HL-60/S4 (cell line): Measurements from ENCODE around the gene ATP6V0A4.
"Not testable (repeated sequence)": the region's sequence is repeated elsewhere in the genome, so short reads cannot be mapped to it uniquely, and the experiment has no call there.

ENCODE experiments used
- in situ Hi-C: fragments of 300-500 bp; cut with MboI; formaldehyde crosslinking; loops from 2 replicates; pipeline ENCODE4 v1.14.3; 2022; ENCODE audit warnings: low sequenced_read_pairs

Gene ATP6V0A4

GRCh38 chr7:138710536-138711385, 87.2 kb downstream of the ATP6V0A4 start:
- in situ Hi-C loops = no loop called here

- in situ Hi-C loops = no loop called here
These were observed 92.8 kb downstream of the ATP6V0A4 start for GRCh38 chr7:138705167-138705566.

GRCh38 chr7:138701537-138701923, 96.5 kb downstream of the ATP6V0A4 start:
- in situ Hi-C loops = no loop called here

- in situ Hi-C loops = no loop called here
These were observed 97.0 kb downstream of the ATP6V0A4 start, which contains the start of gene SVOPL for GRCh38 chr7:138700857-138701536. SVOPL (minus strand) TSS chr7:138701362; CDS start chr7:138679045, 22,317 bp downstream.

GRCh38 chr7:138699661-138700060, 98.3 kb downstream of the ATP6V0A4 start:
- in situ Hi-C loops = no loop called here

GRCh38 chr7:138698281-138698680, 99.7 kb downstream of the ATP6V0A4 start:
- in situ Hi-C loops = no loop called here

GRCh38 chr7:138697535-138698182, 100.3 kb downstream of the ATP6V0A4 start:
- in situ Hi-C loops = no loop called here

- in situ Hi-C loops = not testable (repeated sequence)
These were observed 102.2 kb downstream of the ATP6V0A4 start for GRCh38 chr7:138695776-138696175.

GRCh38 chr7:138695106-138695505, 102.9 kb downstream of the ATP6V0A4 start:
- in situ Hi-C loops = no loop called here

GRCh38 chr7:138691178-138691577, 106.8 kb downstream of the ATP6V0A4 start:
- in situ Hi-C loops = no loop called here

- in situ Hi-C loops = no loop called here
These were observed 107.5 kb downstream of the ATP6V0A4 start for GRCh38 chr7:138690495-138690894.

GRCh38 chr7:138688037-138688436, 110.0 kb downstream of the ATP6V0A4 start:
- in situ Hi-C loops = not testable (repeated sequence)

GRCh38 chr7:138684340-138684739, 113.7 kb downstream of the ATP6V0A4 start:
- in situ Hi-C loops = no loop called here

- in situ Hi-C loops = no loop called here
These were observed 118.2 kb downstream of the ATP6V0A4 start for GRCh38 chr7:138679793-138680192.

- in situ Hi-C loops = no loop called here
These were observed 127.4 kb downstream of the ATP6V0A4 start for GRCh38 chr7:138670594-138670993.

GRCh38 chr7:138669364-138669763, 128.6 kb downstream of the ATP6V0A4 start:
- in situ Hi-C loops = no loop called here

- in situ Hi-C loops = no loop called here
These were observed 129.1 kb downstream of the ATP6V0A4 start for GRCh38 chr7:138668946-138669345.

GRCh38 chr7:138668229-138668596, 129.8 kb downstream of the ATP6V0A4 start:
- in situ Hi-C loops = no loop called here

- in situ Hi-C loops = no loop called here
These were observed 130.3 kb downstream of the ATP6V0A4 start for GRCh38 chr7:138667535-138668228.

GRCh38 chr7:138666385-138666784, 131.6 kb downstream of the ATP6V0A4 start:
- in situ Hi-C loops = no loop called here

- in situ Hi-C loops = no loop called here
These were observed 132.3 kb downstream of the ATP6V0A4 start for GRCh38 chr7:138665669-138666140.
